HepG2 (cell line): ENCODE measurements around the gene TTLL1. TPM values are rescaled to one million over a fixed set of nuclear protein-coding genes. Genes with fewer than 3 reads are reported as not detected.

Source experiments
- ATF3 ChIP-seq: sonication (generic); formaldehyde crosslinking; IDR thresholded peaks from 2 replicates; pipeline ENCODE4 v1.4.0; 2020; ENCODE audit warnings: missing genetic modification reagents
- HHEX ChIP-seq: IDR thresholded peaks from 2 replicates; pipeline ENCODE4 v1.6.1; 2016; ENCODE audit warnings: control low read depth
- HIC2 ChIP-seq: sonication (generic); formaldehyde crosslinking; IDR thresholded peaks from 2 replicates; pipeline ENCODE4 v1.9.0; 2022; ENCODE audit warnings: low read depth, missing genetic modification reagents
- IKZF5 ChIP-seq: IDR thresholded peaks from 2 replicates; pipeline ENCODE4 v1.6.1; 2018; ENCODE audit warnings: missing genetic modification reagents, mild to moderate bottlenecking, missing compliant biosample characterization
- KLF16 ChIP-seq, 2 experiments: sonication (generic) in 1 of 2; formaldehyde crosslinking in 1 of 2; IDR thresholded peaks; 2 replicates each; pipeline versions ENCODE4 v1.6.1 to v1.8.0; 2016 to 2023; ENCODE audit warnings: missing genetic modification reagents in 2 of 2, missing compliant biosample characterization in 1 of 2
- MAFF ChIP-seq: IDR thresholded peaks from 2 replicates; pipeline ENCODE4 v1.6.1; 2011; ENCODE audit warnings: low read depth, low read length, improper control_type of control experiment
- MAFK ChIP-seq, 2 experiments: IDR thresholded peaks in 1 of 2; conservative IDR thresholded peaks in 1 of 2; 2 replicates each; pipeline ENCODE4 v1.6.1; 2011; ENCODE audit warnings: improper control_type of control experiment in 2 of 2, low read length in 2 of 2
- MEIS1 ChIP-seq: sonication (generic); formaldehyde crosslinking; IDR thresholded peaks from 2 replicates; pipeline ENCODE4 v1.9.0; 2021; ENCODE audit warnings: mild to moderate bottlenecking, missing genetic modification reagents, moderate library complexity, borderline replicate concordance
- PATZ1 ChIP-seq: sonication (generic); formaldehyde crosslinking; IDR thresholded peaks from 2 replicates; pipeline ENCODE4 v1.4.0; 2020; ENCODE audit warnings: missing genetic modification reagents
- REPIN1 ChIP-seq: sonication (generic); formaldehyde crosslinking; IDR thresholded peaks from 2 replicates; pipeline ENCODE4 v1.8.0; 2022; ENCODE audit warnings: missing genetic modification reagents, low read depth, mild to moderate bottlenecking, borderline replicate concordance
- RFX5 ChIP-seq: IDR thresholded peaks from 2 replicates; pipeline ENCODE4 v1.6.1; 2011; ENCODE audit warnings: low read depth, low read length, improper control_type of control experiment
- SKIL ChIP-seq: sonication (generic); formaldehyde crosslinking; IDR thresholded peaks from 2 replicates; pipeline ENCODE4 v1.8.0; 2022; ENCODE audit warnings: missing genetic modification reagents, mild to moderate bottlenecking, moderate library complexity, borderline replicate concordance
- TBX2 ChIP-seq: sonication (generic); formaldehyde crosslinking; IDR thresholded peaks from 2 replicates; pipeline ENCODE4 v1.5.0; 2020; ENCODE audit warnings: missing genetic modification reagents, mild to moderate bottlenecking, borderline replicate concordance
- TGIF2 ChIP-seq: IDR thresholded peaks from 2 replicates; pipeline ENCODE4 v1.6.1; 2016; ENCODE audit warnings: control low read depth, missing compliant biosample characterization
- THRA ChIP-seq: sonication (generic); formaldehyde crosslinking; IDR thresholded peaks from 2 replicates; pipeline ENCODE4 v1.4.0; 2020; ENCODE audit warnings: missing genetic modification reagents, borderline replicate concordance
- ZNF224 ChIP-seq: sonication (generic); formaldehyde crosslinking; IDR thresholded peaks from 2 replicates; pipeline ENCODE4 v1.5.0; 2020; ENCODE audit warnings: mild to moderate bottlenecking, missing genetic modification reagents
- polyA plus RNA-seq, 8 experiments: library from polyadenylated mRNA; depleted of rRNA in 3 of 8; stranded (reverse) in 7 of 8; unstranded in 1 of 8; fragments of >200 nt; fragmentation: Illumina TruSeq in 4 of 8; extraction: Trizol in 4 of 8; gene quantifications; 2 replicates each; pipeline versions ENCODE4 v1.2.1 to v1.2.3, GENCODE V29; 2011 to 2016; ENCODE audit warnings: low read depth in 4 of 8, missing spikeins in 1 of 8, mixed read lengths in 1 of 8; ENCODE audit not compliant: insufficient read depth in 1 of 8
- total RNA-seq, 5 experiments: library from RNA; depleted of rRNA; stranded (reverse); fragments of >200 nt; fragmentation: Illumina TruSeq; extraction: Trizol; gene quantifications; 2 replicates each; pipeline ENCODE4 v1.2.3, GENCODE V29; 2016; ENCODE audit warnings: low read depth in 1 of 5
- TF ChIP-seq, protein P1 (sequence below): IDR thresholded peaks from 2 replicates; pipeline ENCODE4 v1.6.1; 2016

The TTLL1 gene
- total and polyA plus RNA-seq, 2 of the 13 experiments (the other 11 are each of a cell fraction or from before 2014, with no cell fraction given), result 1.6 to 5.3 TPM

- 0 out of 2 replicates have a peak, but pooled peaks have one; percentile 15 for TF ChIP-seq HIC2 (CRISPR knock-in tag)
- TF ChIP-seq MEIS1 (CRISPR knock-in tag), result peak; percentile 72; the same call in 1 of the 2 replicates
- peak; percentile 46; the same call in 1 of the 2 replicates for TF ChIP-seq RFX5
- TF ChIP-seq HHEX (CRISPR knock-in tag), result 0 out of 2 replicates have a peak, but pooled peaks have one; percentile 44
- TF ChIP-seq REPIN1 (CRISPR knock-in tag), result 0 out of 2 replicates have a peak, but pooled peaks have one; percentile 32
- TF ChIP-seq TGIF2 (CRISPR knock-in tag), result peak; percentile 80
- peak; percentile 65 for TF ChIP-seq PATZ1
- TF ChIP-seq, protein P1, sequence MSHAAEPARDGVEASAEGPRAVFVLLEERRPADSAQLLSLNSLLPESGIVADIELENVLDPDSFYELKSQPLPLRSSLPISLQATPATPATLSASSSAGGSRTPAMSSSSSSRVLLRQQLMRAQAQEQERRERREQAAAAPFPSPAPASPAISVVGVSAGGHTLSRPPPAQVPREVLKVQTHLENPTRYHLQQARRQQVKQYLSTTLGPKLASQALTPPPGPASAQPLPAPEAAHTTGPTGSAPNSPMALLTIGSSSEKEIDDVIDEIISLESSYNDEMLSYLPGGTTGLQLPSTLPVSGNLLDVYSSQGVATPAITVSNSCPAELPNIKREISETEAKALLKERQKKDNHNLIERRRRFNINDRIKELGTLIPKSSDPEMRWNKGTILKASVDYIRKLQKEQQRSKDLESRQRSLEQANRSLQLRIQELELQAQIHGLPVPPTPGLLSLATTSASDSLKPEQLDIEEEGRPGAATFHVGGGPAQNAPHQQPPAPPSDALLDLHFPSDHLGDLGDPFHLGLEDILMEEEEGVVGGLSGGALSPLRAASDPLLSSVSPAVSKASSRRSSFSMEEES (CRISPR knock-in tag), result peak; percentile 87
- peak; percentile 59; the same call in 1 of the 2 replicates for TF ChIP-seq TBX2
- TF ChIP-seq ATF3, result peak; percentile 95
- 0 out of 2 replicates have a peak, but pooled peaks have one; percentile 55 for TF ChIP-seq ZNF224 (CRISPR knock-in tag)
- TF ChIP-seq KLF16 (CRISPR knock-in tag; IDR thresholded peaks at IDR 0.05), result 0 out of 4 replicates have a peak, but pooled peaks of 1 of the 2 experiments have one; percentile 48
- peak; percentile 97 for TF ChIP-seq MAFF
- 0 out of 2 replicates have a peak, but pooled peaks have one; percentile 19 for TF ChIP-seq IKZF5 (CRISPR knock-in tag)
- TF ChIP-seq MAFK (conservative IDR thresholded peaks at IDR 0.05 in 1 of 2, IDR thresholded peaks at IDR 0.05 in 1 of 2; ENCODE audit: low read length in 2 of 2), result peak; percentile 97
- TF ChIP-seq THRA (CRISPR knock-in tag), result 0 out of 2 replicates have a peak, but pooled peaks have one; percentile 41
- TF ChIP-seq SKIL (CRISPR knock-in tag), result 0 out of 2 replicates have a peak, but pooled peaks have one; percentile 17
Measured at GRCh38 chr22:43104056-43104625, 14.9 kb upstream of the TTLL1 start (continued).
